H1 (cell line): Measurements from ENCODE around the gene ARCN1. TPM values are rescaled to one million over a fixed set of nuclear protein-coding genes. Genes with fewer than 3 reads are reported as not detected.

Source experiments
- CTCF ChIA-PET: fragments of 300-600 bp; sonication (Branson Sonifier 250); formaldehyde crosslinking; loops from one replicate; lab custom pipeline; 2021; ENCODE audit not compliant: partially characterized antibody; lab: Charles Lee
- POLR2A ChIA-PET: fragments of 300-600 bp; sonication (Branson Sonifier 250); formaldehyde crosslinking; loops from one replicate; lab custom pipeline; 2021; ENCODE audit warnings: inconsistent platforms; ENCODE audit not compliant: partially characterized antibody; lab: Charles Lee
- DNase-seq, 2 experiments: peaks; one replicate each; pipeline versions ENCODE4 v3.0.0 to v3.0.0-alpha.2; 2010 to 2022; ENCODE audit warnings: low spot score in 2 of 2, low read depth in 1 of 2, mixed read lengths in 1 of 2
- FAIRE-seq: peaks from 2 replicates; lab custom pipeline; 2011; peaks lifted over from hg19 to GRCh38; lab: Jason Lieb, UNC
- H2AFZ ChIP-seq: 2 replicates; pipeline ENCODE4 v1.8.1; 2012; ENCODE audit warnings: low read length, inconsistent platforms
- H2AK5ac ChIP-seq: 2 replicates; pipeline ENCODE4 v1.6.1; 2013; ENCODE audit warnings: low read depth, low read length
- H2BK120ac ChIP-seq: replicated peaks from 2 replicates; pipeline ENCODE3; 2013; ENCODE audit warnings: low read depth, low read length, inconsistent platforms
- H2BK12ac ChIP-seq: 2 replicates; pipeline ENCODE4 v1.6.1; 2013; ENCODE audit warnings: low read depth, low read length
- H2BK15ac ChIP-seq: 2 replicates; pipeline ENCODE4 v1.6.1; 2013; ENCODE audit warnings: low read length
- H2BK20ac ChIP-seq: 2 replicates; pipeline ENCODE4 v1.6.1; 2013; ENCODE audit warnings: low read length
- H2BK5ac ChIP-seq: 2 replicates; pipeline ENCODE4 v1.6.1; 2013; ENCODE audit warnings: low read depth, low read length
- H3K14ac ChIP-seq: 2 replicates; pipeline ENCODE4 v1.6.1; 2013; ENCODE audit warnings: inconsistent platforms; ENCODE audit not compliant: insufficient read length
- H3K18ac ChIP-seq: 2 replicates; pipeline ENCODE4 v1.6.1; 2013; ENCODE audit warnings: low read length; ENCODE audit errors: extremely low read depth
- H3K23ac ChIP-seq: 2 replicates; pipeline ENCODE4 v1.6.1; 2013; ENCODE audit warnings: inconsistent platforms; ENCODE audit not compliant: insufficient read length
- H3K23me2 ChIP-seq: 2 replicates; pipeline ENCODE4 v1.6.1; 2013; ENCODE audit warnings: low read depth, low read length
- H3K27ac ChIP-seq: 2 replicates; pipeline ENCODE4 v1.6.1; 2011; ENCODE audit warnings: low read depth, low read length, inconsistent platforms
- H3K27me3 ChIP-seq, 4 experiments: replicated peaks in 1 of 4; 1 replicate in 1 of 4; 2 replicates in 3 of 4; pipeline versions ENCODE4 v1.6.1 to v1.8.1; 2011 to 2013; ENCODE audit warnings: low read length in 3 of 4, mild to moderate bottlenecking in 3 of 4, inconsistent platforms in 2 of 4, mixed read lengths in 2 of 4, moderate library complexity in 1 of 4; ENCODE audit not compliant: control insufficient read depth in 3 of 4, insufficient read depth in 3 of 4; ENCODE audit errors: extremely low read depth in 1 of 4
- H3K36me3 ChIP-seq, 4 experiments: 2 replicates each; pipeline versions ENCODE4 v1.6.1 to v1.8.1; 2011 to 2013; ENCODE audit warnings: mild to moderate bottlenecking in 4 of 4, low read length in 3 of 4, moderate library complexity in 2 of 4, control low read depth in 1 of 4, inconsistent platforms in 1 of 4; ENCODE audit not compliant: insufficient read depth in 4 of 4, control insufficient read depth in 2 of 4
- H3K4ac ChIP-seq: replicated peaks from 2 replicates; pipeline ENCODE3; 2013; ENCODE audit warnings: low read length, low read depth, mixed read lengths, inconsistent platforms; ENCODE audit not compliant: insufficient read length
- H3K4me1 ChIP-seq, 4 experiments: replicated peaks in 1 of 4; 1 replicate in 1 of 4; 2 replicates in 3 of 4; pipeline versions ENCODE4 v1.6.1 to v1.8.1; 2011 to 2013; ENCODE audit warnings: low read length in 3 of 4, inconsistent platforms in 2 of 4, mixed read lengths in 1 of 4; ENCODE audit not compliant: insufficient read depth in 4 of 4, control insufficient read depth in 3 of 4
- H3K4me2 ChIP-seq, 2 experiments: 2 replicates each; pipeline versions ENCODE4 v1.6.1 to v1.8.1; 2011 to 2013; ENCODE audit warnings: low read depth in 2 of 2, low read length in 2 of 2, control low read depth in 1 of 2, inconsistent platforms in 1 of 2, mild to moderate bottlenecking in 1 of 2; ENCODE audit not compliant: insufficient read depth in 1 of 2
- H3K4me3 ChIP-seq, 4 experiments: fragments of 200-600, 300-600 bp in 1 of 4; sonication (generic), shearing (Covaris generic), sonication (Bioruptor Twin) in 1 of 4; 2 replicates each; pipeline versions ENCODE4 v1.5.1 to v1.8.1; 2011 to 2016; ENCODE audit warnings: low read length in 4 of 4, low read depth in 3 of 4, control low read depth in 2 of 4, inconsistent platforms in 2 of 4, mild to moderate bottlenecking in 2 of 4, mixed read lengths in 1 of 4, moderate library complexity in 1 of 4; ENCODE audit not compliant: insufficient read depth in 2 of 4; ENCODE audit errors: extremely low read depth in 1 of 4
- H3K56ac ChIP-seq: replicated peaks from 2 replicates; pipeline ENCODE3; 2013; ENCODE audit warnings: low read depth, mild to moderate bottlenecking, mixed read lengths, low read length, inconsistent platforms; ENCODE audit not compliant: insufficient read length
- H3K79me1 ChIP-seq: 2 replicates; pipeline ENCODE4 v1.6.1; 2013; ENCODE audit warnings: low read depth, low read length, control low read depth
- H3K79me2 ChIP-seq, 2 experiments: 2 replicates each; pipeline versions ENCODE4 v1.6.1 to v1.8.1; 2012 to 2013; ENCODE audit warnings: low read length in 2 of 2, mild to moderate bottlenecking in 2 of 2, inconsistent platforms in 1 of 2; ENCODE audit not compliant: insufficient read depth in 2 of 2, control insufficient read depth in 1 of 2
- H3K9ac ChIP-seq, 4 experiments: replicated peaks in 1 of 4; 1 replicate in 1 of 4; 2 replicates in 3 of 4; pipeline versions ENCODE4 v1.6.1 to v1.8.1; 2011 to 2013; ENCODE audit warnings: low read depth in 3 of 4, low read length in 3 of 4, control low read depth in 2 of 4, mild to moderate bottlenecking in 2 of 4, moderate library complexity in 2 of 4, inconsistent platforms in 1 of 4; ENCODE audit errors: extremely low read depth in 1 of 4
- H3K9me3 ChIP-seq, 2 experiments: 2 replicates each; pipeline versions ENCODE4 v1.6.1 to v1.8.1; 2012 to 2013; ENCODE audit warnings: mild to moderate bottlenecking in 2 of 2, moderate library complexity in 2 of 2, control low read depth in 1 of 2, inconsistent platforms in 1 of 2, low read depth in 1 of 2, low read length in 1 of 2, mixed read lengths in 1 of 2; ENCODE audit not compliant: insufficient read depth in 2 of 2
- H4K20me1 ChIP-seq, 2 experiments: replicated peaks in 1 of 2; 2 replicates each; pipeline versions ENCODE3 to v1.8.1; 2011 to 2013; ENCODE audit warnings: inconsistent platforms in 2 of 2, low read length in 2 of 2, mild to moderate bottlenecking in 1 of 2; ENCODE audit not compliant: insufficient read depth in 2 of 2, control insufficient read depth in 1 of 2
- H4K5ac ChIP-seq: 2 replicates; pipeline ENCODE4 v1.6.1; 2013; ENCODE audit warnings: low read length, low read depth, mixed read lengths, inconsistent platforms; ENCODE audit not compliant: insufficient read length
- H4K8ac ChIP-seq: 2 replicates; pipeline ENCODE4 v1.8.0; 2013; ENCODE audit warnings: mild to moderate bottlenecking, moderate library complexity, low read length, inconsistent platforms; ENCODE audit not compliant: insufficient read depth; ENCODE audit errors: extremely low read depth
- H4K91ac ChIP-seq: replicated peaks from 2 replicates; pipeline ENCODE3; 2013; ENCODE audit warnings: low read length, mixed read lengths, inconsistent platforms; ENCODE audit not compliant: insufficient read length
- PHF8 ChIP-seq: fragments of 200-600 bp; sonication (generic); conservative IDR thresholded peaks from 2 replicates; pipeline ENCODE4 v1.7.1; 2012; ENCODE audit warnings: low read depth, mild to moderate bottlenecking, inconsistent platforms, low read length, moderate library complexity
- SP1 ChIP-seq: IDR thresholded peaks from 2 replicates; pipeline ENCODE4 v1.6.1; 2011; ENCODE audit warnings: low read depth, low read length
- WGBS, 2 experiments: shearing (Covaris generic) in 1 of 2; methylation state at CpG; one replicate each; pipeline versions ENCODE4 v1.1.6 to v1.1.7; 2013 to 2015; ENCODE audit warnings: low lambda C conversion rate in 2 of 2, mixed read lengths in 2 of 2, inconsistent platforms in 1 of 2, low coverage in 1 of 2, missing lambda C conversion rate in 1 of 2; ENCODE audit not compliant: insufficient replicate concordance in 2 of 2, insufficient coverage in 1 of 2, insufficient read length in 1 of 2; ENCODE audit errors: extremely low coverage in 1 of 2, missing lambda C conversion rate in 1 of 2; 5-methylcytosine and 5-hydroxymethylcytosine counted together
- polyA plus RNA-seq, 7 experiments: library from polyadenylated mRNA; depleted of rRNA in 3 of 7; stranded (reverse) in 5 of 7; unstranded in 2 of 7; fragments of >200 nt in 5 of 7; fragments of 200-250 nt in 2 of 7; gene quantifications; 1 replicate in 5 of 7; 2 replicates in 1 of 7; 4 replicates in 1 of 7; pipeline versions ENCODE4 v1.2.1 to v1.2.3, GENCODE V29; 2011 to 2013; ENCODE audit warnings: missing spikeins in 2 of 7, mixed read lengths in 2 of 7
- total RNA-seq: library from RNA; stranded (reverse); fragmentation: NEBNext Ultra II Directional; extraction: Animal tissue kit (Norgen Biotek cat#: 25700); gene quantifications from 2 replicates; pipeline ENCODE4 v1.2.1, GENCODE V29; 2021

Gene ARCN1
- total and polyA plus RNA-seq, 2 of the 8 experiments (the other 6 are each of a cell fraction or from before 2014, with no cell fraction given), result 132 to 146 TPM

DNA sequence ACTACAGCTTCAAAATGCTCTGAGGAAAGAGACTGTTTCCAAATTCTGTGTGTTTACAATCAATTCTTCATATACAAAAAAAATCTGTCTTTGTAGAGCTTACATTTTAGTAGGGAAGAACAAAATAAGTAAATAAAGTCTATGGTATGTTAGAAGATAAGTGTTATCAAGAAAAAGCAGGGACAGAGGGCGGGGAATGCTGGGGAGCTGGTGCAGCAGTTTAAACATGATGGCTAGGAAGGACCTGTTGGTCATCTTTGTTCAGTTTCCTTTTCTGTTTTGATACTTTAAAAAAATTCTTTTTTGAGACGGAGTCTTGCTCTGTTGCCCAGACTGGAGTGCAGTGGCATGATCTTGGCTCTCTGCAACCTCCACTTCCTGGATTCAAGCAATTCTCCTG is 25.1 kb upstream of the ARCN1 start:
- Histone ChIP-seq H2BK5ac (no peak overlapping the region), H2BK15ac (no peak overlapping the region), H3K18ac (no peak overlapping the region), H3K4ac (no peak overlapping the region), H4K20me1 (peaks cover 0 to 1% of the 10 kb centered on the region in 2 experiments), H3K56ac (no peak overlapping the region), H3K27ac (no peak overlapping the region), H2AFZ (no peak overlapping the region), H3K23ac (no peak overlapping the region), H3K4me1 (no peaks in the 10 kb centered on the region)
- no peak for DNase-seq
- 87% methylated on average over 2 of the region's 2 CpGs; no CpG with 5 or more reads in 1 of the 2 experiments for WGBS, 2 experiments
- TF ChIP-seq PHF8 (no peak), SP1 (no peak)
- TF ChIP-seq, all 59 proteins: peak for 0
- H3K23me2 ChIP-seq, result 0 out of 2 replicates have a peak, but pooled peaks cover 2% of the 10 kb centered on the region
- H3K9me3 ChIP-seq, result no peaks in the 10 kb centered on the region
- no peak for FAIRE-seq
- no peak overlapping the region for H4K5ac ChIP-seq
- no peak overlapping the region for H3K14ac ChIP-seq
- H4K91ac ChIP-seq, result no peak overlapping the region
- no peak overlapping the region for H3K9ac ChIP-seq
- H3K79me2 ChIP-seq, result no peaks in the 10 kb centered on the region
- H2AK5ac ChIP-seq, result no peak overlapping the region
- H3K36me3 ChIP-seq, result peaks cover 0 to 6% (median 0%) of the 10 kb centered on the region in 4 experiments; a peak in 3 of 8 replicates
- H3K79me1 ChIP-seq, result no peaks in the 10 kb centered on the region
- H2BK120ac ChIP-seq, result no peak overlapping the region
- H2BK20ac ChIP-seq, result no peak overlapping the region
- no peak overlapping the region for H3K4me3 ChIP-seq
- CTCF ChIA-PET, result no interaction called here
- H4K8ac ChIP-seq, result no peak overlapping the region
- H3K4me2 ChIP-seq, result no peak overlapping the region
- no peak overlapping the region for H2BK12ac ChIP-seq
- no peaks in the 10 kb centered on the region for H3K27me3 ChIP-seq
- POLR2A ChIA-PET, result no interaction called here
